Kidney tubule cell (primary cell): ENCODE results near the gene KCNJ18.
"Not testable (repeated sequence)": the region's sequence is repeated elsewhere in the genome, so short reads cannot be mapped to it uniquely, and the experiment has no call there.

Experiments used
- DNase-seq: peaks from one replicate; pipeline ENCODE4 v3.0.0-alpha.2; 2018; ENCODE audit warnings: low spot score

The KCNJ18 gene

DNA sequence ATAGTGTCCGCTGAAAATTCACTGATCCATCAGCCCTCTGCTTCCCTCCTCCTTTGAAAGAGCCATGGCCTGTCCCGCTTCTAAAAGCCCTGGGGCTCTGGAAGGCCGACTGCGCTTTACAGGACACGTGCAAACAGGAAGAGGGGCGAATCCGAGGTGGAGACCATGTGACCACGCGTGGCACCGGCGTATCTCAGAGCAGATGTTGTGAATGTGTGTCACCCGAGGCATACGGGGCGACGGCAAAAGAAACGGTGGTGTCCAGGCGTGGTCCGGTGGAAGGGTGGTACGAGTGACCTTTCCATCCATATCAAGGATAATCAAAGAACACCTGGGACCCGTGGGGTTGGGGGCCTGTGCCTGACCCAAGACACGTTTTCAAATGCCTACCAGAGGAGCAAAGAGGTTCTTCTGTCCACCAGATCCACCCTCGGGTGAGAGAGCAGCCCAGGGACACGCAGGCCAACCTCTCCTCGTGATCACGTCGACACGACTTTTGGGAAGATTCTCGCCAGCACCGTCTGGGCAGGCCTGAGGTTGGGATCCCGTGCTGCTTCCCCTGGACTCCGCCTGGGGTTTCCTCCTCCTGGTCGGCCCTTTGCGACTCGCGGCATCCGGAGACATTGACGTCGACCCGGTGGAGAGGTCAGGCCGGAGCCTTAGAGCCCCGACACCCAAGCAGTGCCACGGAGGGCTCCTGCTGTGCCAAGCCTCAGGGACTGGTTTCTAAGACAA lies 7.1 kb upstream of the KCNJ18 start:
- not testable (repeated sequence) for DNase-seq

DNA sequence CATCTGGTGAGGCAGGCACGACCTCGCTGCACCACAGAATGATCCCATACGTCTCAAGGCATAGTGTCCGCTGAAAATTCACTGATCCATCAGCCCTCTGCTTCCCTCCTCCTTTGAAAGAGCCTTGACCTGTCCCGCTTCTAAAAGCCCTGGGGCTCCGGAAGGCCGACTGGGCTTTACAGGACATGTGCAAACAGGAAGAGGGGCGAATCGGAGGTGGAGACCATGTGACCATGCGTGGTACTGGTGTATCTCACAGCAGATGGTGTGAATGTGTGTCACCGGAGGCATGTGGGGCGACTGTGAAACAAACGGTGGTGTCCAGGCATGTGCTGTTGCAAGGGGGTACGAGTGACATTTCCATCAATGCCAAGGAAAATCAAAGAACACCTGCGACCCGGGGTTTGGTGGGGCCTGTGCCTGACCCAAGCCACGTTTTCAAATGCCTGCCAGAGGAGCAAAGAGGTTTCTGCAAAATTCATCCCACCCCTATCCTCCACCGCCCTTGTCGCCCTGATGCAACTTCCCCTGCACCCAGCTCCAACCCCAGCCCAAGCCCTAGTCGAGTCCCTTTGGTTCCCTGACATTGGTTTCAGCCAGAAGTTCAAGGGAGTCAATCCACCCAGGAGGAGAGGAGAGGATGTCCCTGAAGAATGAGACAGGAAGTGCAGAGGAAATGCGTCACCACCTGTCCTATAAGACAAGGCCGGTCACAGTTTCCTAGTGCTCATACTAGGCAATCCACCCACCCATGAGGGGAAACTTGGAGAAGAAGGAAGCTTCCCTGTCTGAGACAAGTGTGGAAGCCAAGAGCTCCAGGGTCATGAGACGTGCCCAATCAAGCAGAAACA lies 5.9 kb upstream of the KCNJ18 start:
- no peak for DNase-seq

DNA sequence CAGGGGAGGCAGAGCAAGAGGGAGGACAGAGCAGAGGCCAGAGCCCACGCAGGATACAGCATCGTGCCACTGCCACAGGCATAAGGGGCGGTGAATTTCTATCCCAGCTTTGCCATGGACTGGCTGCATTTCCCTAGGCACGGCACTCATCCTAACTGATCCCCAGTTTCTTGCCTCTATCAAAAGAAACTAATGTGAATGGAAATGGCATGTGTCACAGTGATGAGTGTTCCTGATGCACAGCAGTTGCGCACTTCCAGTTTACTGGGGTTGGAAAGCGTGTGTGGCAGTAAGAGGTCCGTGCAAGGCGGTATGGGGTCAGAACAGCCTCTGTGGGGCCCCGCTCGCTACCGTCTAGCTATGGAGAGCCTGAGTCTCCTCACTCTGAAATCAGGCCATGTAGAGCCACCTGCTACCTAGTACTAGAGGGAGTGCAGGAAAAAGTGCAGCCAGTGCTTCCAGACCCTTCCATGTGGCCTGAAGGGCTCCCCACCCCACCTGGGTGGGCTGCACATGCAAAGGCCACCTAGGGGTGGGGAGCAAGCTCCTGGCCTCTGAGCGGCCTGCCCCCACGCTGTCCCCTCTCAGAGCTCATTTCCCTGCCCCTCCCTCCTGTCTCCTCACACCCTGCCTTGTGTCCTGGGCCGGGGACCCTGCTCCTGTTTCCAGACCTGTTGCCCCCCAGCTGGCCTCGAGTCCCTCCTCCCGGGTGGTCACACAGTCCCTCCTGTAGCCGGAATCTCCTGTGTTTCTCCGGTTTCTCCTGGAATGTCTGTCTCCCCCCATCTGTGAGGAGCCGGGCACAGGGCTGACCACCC lies 5.0 kb upstream of the KCNJ18 start:
- no peak for DNase-seq

DNA sequence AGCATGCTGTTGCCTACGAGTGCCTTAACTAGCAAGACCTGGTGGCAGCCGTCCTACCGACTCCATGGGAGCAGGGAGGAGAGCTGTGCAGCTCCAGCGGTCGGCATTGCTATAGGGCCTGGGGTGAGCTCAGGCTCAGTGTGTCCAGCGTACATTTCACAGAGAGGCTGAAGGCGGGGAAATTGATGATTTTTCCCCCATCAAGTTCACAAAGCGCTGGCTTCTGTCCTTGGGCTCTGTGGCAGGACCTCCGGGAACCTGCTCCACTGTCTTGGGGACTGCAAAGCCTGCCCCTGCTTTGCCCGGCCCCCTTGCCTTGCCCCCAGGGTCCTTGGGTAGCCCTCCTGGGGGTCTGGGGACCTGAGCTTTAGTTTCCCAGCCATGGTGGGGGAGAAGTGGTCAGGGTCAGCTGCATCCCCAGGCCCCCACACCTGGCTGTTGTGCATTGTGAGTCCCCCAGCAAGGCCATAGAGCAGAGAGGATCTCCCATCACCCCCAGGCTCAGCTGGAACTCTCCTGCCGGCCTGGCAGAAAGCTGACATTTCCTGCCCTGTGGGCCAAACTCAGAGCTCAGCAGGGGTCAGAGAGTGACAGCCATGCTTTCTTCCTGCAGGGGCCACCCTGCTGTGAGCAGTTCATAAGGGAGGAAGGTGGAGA lies 3.9 kb upstream of the KCNJ18 start:
- no peak for DNase-seq

DNA sequence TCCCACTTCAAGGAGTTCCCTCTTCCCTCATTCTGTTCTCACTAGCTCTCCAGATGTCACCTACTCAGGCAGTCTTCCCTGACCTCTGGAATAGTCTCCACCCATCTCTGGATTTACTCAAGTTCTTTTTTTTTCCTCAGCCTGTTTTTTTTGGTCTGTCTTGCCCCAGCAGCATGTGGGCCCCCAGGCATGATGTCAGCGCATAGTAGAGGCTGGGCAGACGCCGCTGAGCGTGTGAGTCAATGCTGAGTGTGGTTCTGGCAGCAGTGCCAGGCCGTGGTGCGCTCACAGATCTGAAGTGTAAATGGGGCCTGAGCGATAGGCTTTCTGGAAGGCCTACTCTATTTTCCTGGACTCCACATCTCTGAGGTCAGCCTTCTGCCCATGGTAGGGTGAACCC lies 2.7 kb upstream of the KCNJ18 start:
- peak; percentile 60 for DNase-seq

DNA sequence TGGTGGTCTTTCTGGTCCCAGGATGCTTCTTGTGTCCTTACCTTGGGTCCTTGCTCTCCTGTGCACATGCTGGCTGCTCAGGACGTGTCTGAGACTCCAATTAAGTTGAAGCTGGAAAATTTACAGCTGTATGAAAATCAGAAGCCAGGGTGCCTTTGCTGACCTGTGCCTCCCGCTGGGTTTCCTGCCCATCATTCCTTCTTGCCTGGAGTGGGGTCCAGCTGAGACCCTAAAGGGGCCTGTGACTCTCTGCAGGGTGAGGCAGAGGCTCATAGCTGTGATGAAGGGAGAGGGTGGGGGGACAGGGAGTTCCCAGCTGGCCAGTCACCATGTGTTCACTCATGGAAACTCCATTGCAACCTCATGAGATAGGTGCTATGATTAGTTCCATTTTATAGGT lies 1.5 kb upstream of the KCNJ18 start:
- not testable (repeated sequence) for DNase-seq

DNA sequence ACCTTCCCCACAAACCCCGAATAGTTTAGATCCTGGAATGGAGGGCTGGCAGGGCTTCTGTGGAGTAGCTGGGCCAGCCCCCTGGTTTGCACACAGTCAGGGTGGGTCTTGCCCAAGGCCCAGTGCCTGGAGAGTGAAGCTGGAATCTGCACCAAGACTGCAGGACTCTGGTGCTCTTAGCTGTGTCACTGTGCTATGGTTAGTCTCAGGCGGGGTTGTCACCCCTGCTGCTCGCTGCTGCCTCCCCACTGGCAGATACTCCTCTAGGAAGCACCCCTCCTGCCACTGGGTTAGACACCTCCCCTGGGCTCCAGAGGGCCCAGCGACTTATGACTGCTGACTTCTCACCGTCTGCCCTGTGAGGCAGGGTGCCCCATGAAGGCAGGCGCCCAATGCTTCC lies 842 bp upstream of the KCNJ18 start:
- DNase-seq, result not testable (repeated sequence)

DNA sequence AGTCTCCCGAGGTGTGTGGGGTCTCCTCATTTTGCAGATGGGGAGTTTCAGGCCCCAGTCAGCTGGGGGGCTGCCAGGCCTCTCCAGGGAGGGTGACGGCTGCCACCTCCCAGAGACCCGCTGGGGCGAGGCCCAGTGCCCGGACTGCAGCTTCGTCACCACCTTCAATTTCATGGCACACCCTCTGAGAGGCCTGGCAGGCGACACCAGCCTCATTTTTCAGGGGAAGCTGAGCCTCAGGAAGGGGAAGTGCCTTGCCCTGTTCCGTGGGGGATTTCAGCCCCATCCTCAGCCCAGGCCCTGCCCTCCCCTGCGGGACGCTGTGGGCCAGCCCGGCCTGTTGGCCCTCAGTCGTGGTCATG lies 362 bp downstream of the KCNJ18 start:
- not testable (repeated sequence) for DNase-seq

DNA sequence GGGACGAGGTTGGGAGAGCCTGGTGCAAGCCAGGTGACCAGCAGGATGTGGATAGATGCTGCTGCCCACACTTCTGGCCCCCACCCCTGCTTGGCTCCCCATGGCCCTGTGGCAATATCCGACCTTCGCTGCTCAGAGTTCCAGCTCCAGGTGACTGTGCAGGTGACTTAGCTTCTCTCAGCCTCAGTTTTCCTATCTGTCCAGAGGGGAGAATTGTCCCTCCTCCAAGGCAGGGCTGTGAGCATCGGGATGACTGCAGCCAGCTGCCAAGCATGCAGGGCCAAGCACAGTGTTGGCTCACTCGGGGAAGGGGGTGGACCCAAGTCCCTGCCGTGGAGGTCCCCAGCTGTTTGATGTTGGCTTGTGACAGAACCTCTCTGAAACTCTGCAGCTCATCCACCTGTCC lies 1.1 kb downstream of the KCNJ18 start:
- DNase-seq, result not testable (repeated sequence)

DNA sequence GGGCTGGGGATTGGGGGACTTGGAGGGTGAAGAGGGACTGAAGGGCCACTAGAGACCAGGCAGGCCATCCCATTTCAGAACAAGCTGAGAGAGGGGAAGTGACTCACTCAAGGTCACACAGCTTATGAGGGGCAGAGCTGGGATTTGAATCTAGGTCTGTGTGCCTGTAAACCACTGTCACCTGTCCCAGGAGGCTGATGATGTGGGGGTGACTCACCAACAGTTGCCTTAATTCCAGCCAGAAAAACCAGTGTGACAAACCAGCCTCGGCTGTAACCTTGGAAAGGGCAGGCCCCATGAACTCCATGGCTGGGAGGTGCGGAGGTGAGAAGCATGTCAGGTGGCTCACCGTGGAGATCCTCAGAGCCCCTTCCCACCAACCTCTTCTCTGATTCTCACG lies 1.6 kb downstream of the KCNJ18 start:
- peak; percentile 50 for DNase-seq

DNA sequence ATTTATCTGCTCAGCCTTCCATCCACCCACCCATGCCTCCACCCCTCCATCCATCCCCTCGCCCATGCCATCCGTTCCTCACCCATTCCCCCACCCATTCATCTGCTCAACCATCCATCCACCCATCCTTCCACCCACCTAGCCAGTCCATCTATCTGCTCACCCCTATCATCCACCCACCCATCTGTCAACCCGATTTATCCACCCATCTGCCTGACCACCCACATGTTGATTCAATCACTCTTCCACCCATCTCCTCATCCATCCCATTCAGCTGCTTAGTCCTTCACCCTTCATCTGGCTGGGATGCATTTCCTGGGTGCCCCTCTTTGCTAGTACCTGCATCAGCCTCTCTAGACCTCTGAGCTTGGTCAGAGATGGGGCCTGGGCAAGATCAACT lies 3.9 kb downstream of the KCNJ18 start:
- DNase-seq, result not testable (repeated sequence)

DNA sequence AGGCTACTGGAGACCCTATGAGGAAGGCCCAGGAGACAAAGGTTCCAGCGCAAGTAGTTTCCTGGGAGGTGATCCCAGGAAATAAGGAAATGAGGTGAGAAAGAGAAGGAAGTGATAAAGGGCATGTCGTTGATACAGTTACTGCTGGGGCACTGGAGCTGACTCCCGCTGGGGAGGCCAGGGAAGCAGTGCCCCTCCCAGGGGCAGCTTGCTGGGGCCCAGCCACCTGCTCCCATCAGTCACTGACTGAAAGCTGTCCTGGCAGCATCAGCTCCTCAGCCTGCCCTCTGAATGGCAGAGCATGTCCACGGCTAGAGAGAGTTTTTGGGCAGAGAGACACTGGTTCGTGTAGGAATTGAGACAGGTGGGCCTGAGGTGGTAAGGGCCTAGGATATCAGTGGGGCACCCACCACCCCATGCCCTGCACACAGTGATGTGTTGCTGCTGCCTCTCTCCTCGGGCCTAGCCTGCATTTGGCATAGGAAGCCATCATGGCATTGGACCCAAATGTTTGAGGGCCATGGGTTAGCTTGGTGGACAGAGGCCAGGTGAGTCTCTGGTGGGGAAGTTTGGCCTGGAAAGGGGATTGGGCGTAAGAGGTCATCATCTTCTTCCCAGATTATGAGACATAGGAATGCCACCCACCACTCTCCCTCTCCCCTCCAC lies 4.7 kb downstream of the KCNJ18 start:
- DNase-seq, result not testable (repeated sequence)

DNA sequence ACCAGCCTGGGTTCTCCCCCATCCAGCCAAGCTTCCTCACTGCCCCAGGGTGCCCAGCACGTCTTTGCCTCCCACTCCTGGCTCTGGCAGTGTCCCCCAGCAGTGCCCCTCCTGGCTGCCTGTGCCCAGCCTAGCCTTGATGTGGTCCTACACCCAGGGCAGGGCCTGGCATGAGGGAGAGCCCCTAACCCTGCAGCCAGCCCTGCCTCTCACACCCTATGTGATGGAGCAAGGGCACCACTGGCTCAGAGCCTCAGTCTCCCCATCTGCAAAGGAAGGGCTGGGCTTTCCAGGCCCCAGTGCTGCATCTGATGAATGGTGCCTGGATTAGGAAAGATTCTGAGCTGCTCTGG lies 5.2 kb downstream of the KCNJ18 start:
- DNase-seq, result not testable (repeated sequence)

DNA sequence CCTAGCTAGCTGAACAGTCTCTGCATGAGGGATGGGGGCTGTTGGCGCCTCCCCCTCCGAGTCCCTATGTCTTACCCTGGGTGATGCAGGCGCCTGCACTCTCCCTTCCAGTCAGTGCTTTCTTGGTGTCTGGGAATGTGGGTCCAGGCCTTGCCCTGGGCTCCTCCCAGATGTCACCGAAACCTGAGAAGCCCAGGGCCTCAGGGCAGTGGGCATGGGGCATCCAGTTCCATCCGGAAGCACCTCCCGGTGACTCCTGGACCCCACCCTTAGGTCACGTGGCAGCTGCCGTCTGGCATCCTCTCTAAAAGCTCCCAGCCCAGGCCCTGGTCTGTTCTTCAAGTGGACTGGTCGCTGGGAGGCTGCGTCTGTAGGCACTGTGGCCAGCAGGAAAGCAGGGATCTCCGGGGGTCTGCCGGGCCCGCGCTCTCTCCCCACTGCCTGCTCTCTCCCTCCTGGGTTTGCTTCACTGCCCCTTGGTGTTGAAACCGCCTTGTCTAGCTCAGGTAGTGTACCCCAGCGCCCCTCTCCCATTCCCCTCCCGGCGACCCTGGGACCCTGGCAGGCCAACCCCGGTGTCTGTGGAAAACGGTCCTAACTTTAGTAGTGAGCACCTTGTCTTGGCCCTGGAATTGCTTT lies 6.2 kb downstream of the KCNJ18 start:
- not testable (repeated sequence) for DNase-seq

DNA sequence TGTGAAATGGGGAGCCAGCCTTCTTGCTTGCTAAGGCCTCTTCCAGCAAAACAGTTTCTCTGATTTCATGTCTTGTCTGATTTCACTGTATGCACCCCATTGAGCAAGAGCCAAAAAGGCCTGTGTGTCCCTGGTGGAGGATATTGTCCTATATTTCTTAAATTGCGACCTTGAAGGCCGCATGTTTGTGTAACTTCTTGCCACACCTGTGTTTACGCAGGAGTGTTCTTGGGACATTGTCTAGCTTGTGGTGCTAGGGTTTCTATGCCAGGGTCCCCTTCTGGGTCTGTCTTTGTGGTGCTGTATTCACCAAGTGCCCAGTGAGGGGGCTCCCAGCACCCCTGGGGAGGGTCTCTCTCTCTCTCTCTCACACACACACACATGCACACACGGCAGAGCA lies 6.8 kb downstream of the KCNJ18 start:
- not testable (repeated sequence) for DNase-seq

DNA sequence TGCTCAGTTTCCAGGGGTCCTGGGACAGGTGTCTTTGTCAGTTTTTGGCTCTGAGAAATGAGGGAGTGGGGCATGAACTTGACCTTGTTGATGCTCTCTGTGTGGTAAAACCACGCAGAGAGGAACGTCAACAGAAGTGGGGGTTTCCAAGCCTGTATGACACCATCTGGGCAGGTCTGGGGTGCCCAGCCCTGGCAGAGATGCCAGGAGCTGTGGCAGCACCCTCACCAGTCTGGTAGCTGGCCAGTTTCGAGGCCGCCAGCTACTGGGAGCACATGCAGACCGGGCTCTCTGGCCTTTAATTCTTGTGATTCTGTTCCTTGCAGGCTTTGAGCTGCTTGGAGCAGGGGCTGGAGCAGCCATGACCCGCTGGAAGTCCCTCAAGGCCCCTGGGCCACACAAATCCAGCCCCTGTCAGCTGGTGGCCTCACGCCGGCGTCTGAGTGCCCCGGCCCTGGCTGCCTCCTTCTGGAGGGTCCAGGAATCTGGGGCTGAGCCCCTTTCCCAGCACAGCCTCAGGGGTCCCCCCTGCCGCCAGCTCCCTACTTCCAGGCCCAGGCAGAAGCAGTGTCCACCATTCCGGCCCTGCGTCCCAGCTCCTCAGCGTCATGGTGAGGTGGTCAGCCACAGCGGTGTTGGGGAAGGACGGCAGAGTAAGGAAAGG lies 7.4 kb downstream of the KCNJ18 start:
- not testable (repeated sequence) for DNase-seq

DNA sequence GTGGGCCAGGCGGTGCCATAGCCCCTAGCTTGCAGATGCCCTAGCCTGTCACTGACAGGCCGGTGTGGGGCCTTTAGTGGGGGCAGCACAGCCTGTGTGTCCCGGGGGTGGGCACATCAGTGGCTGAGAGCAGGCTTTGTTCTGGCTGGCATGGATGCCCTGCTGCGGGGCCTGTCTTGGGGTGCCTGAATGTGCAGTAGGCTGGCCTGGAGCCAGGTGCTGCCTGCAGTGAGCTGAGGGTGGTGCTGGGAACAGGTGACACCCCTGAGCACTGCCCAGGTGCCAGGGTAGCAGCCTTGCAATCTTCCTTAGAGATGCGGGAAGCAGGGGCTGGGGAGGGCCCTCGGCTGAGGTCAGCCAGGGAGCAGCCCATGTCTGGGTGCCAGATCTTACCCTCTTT lies 8.8 kb downstream of the KCNJ18 start:
- DNase-seq, result not testable (repeated sequence)

DNA sequence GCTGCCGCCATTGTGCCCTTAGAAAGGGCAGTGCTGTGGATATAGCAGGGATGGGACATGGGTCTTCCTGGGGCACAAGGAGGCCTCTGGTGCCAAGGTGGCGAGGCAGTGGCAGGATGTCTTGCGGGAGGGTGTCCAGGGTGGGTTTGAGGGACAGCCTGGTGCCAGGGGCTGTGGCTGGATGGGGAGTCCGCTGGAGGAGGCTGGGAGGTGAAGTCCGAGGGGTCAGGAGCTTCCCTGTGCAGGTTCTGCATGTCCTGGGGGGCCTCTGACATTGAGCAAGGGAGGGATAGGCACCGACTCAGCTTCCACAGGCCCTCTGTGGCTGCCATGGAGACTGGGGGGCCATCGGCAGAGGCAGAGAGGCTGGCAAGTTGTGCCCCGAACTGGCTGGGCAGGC lies 9.7 kb downstream of the KCNJ18 start:
- not testable (repeated sequence) for DNase-seq

DNA sequence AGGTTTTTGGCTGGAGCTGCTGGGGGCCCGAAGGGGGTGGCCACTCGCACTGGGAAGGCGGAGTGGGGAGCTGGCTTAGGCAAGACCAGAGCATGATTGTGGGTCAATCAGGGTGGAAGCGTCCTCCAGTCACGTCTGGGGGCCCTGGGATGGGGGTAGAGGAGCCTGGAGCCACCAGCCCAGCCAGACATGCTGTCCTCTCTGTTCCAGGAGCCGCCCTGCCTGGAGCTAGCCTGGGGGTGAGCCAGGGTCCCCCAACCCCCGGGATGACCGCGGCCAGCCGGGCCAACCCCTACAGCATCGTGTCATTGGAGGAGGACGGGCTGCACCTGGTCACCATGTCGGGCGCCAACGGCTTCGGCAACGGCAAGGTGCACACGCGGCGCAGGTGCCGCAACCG lies 10.2 kb downstream of the KCNJ18 start:
- DNase-seq, result not testable (repeated sequence)

DNA sequence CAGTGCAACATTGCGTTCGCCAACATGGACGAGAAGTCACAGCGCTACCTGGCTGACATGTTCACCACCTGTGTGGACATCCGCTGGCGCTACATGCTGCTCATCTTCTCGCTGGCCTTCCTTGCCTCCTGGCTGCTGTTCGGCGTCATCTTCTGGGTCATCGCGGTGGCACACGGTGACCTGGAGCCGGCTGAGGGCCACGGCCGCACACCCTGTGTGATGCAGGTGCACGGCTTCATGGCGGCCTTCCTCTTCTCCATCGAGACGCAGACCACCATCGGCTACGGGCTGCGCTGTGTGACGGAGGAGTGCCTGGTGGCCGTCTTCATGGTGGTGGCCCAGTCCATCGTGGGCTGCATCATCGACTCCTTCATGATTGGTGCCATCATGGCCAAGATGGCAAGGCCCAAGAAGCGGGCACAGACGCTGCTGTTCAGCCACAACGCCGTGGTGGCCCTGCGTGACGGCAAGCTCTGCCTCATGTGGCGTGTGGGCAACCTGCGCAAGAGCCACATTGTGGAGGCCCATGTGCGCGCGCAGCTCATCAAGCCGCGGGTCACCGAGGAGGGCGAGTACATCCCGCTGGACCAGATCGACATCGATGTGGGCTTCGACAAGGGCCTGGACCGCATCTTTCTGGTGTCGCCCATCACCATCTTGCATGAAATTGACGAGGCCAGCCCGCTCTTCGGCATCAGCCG lies 10.8 kb downstream of the KCNJ18 start:
- DNase-seq, result not testable (repeated sequence)
